ENCODE data around the gene NUDT3.

DNA sequence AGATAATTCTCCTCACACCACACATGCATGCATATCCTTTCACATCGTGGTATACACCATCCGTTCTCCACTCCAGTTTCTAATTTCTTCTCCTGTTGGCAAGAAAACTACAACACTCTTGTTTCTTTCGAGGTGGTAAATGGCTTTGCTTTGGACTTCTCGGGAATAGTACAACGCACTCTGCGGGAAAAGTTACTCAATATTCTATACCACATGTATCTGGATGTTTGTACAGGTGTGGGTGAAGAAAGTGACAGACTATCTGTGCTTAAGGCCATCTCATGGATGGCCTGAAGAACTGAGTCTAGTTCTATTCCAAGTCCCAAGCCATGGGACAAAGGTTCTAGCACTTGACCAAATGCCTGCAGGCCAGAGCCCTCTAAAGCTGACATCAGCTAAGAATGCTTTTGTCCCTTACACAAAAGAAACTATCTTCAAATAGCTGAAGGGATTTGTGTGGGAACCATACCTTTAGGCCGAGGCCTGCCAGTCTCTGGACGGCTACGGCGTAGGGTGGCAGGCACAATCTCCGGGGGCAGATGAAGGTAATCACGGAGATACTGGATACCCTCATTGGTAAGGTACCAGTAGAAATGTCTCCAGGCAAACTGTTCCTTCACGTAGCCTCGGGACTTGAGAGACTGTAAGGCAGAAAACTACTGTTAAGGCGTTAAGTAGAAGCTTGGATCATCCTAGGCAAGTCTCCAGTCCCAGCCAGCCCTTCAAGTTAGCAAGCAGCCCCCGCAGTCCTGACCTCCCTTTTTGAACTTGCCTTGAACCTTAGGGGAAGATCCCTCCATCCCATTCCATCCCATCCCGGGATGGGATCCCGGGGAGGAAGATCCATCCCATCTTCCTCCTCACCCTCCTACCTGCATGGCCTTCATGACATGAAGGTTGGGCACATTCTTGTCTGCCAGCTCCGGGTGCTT, 32.0 kb upstream of the NUDT3 start:
- TF ChIP-seq, protein P1, sequence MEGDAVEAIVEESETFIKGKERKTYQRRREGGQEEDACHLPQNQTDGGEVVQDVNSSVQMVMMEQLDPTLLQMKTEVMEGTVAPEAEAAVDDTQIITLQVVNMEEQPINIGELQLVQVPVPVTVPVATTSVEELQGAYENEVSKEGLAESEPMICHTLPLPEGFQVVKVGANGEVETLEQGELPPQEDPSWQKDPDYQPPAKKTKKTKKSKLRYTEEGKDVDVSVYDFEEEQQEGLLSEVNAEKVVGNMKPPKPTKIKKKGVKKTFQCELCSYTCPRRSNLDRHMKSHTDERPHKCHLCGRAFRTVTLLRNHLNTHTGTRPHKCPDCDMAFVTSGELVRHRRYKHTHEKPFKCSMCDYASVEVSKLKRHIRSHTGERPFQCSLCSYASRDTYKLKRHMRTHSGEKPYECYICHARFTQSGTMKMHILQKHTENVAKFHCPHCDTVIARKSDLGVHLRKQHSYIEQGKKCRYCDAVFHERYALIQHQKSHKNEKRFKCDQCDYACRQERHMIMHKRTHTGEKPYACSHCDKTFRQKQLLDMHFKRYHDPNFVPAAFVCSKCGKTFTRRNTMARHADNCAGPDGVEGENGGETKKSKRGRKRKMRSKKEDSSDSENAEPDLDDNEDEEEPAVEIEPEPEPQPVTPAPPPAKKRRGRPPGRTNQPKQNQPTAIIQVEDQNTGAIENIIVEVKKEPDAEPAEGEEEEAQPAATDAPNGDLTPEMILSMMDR (IDR thresholded peaks at IDR 0.05) = no peak
- TF ChIP-seq POLR2A (IDR thresholded peaks at IDR 0.05) = no peak
